Hematopoietic multipotent progenitor cell treated with erythropoietin and hydrocortisone succinate and interleukin-3 and kit ligand, for 17 days (in vitro differentiated cells): ENCODE measurements around the gene SPTLC3.

Experiments
- DNase-seq: peaks from one replicate; pipeline ENCODE4 v3.0.0-alpha.2; 2015; ENCODE audit warnings: low spot score

The SPTLC3 gene

GRCh38 chr20:13031751-13032150, 23.0 kb downstream of the SPTLC3 start:
- no peak for DNase-seq

DNA sequence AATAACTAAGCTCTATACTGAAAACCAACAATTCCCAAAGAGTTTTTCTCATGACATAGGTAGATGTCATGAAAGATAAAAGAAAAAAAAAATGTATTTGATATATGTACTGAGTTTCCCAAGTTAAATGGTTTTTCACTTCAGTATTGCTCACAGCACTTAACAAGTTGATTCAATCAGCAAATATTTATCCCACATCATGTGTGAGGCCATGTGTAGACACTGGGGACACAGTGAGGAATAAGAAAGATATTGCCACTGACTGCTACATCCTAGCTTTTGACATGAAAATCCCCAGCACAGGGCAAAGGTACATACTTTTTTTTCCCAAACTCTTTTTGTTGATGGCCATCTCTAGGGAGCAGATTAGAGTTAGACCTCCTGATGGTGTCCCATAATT, 25.3 kb downstream of the SPTLC3 start:
- no peak for DNase-seq

DNA sequence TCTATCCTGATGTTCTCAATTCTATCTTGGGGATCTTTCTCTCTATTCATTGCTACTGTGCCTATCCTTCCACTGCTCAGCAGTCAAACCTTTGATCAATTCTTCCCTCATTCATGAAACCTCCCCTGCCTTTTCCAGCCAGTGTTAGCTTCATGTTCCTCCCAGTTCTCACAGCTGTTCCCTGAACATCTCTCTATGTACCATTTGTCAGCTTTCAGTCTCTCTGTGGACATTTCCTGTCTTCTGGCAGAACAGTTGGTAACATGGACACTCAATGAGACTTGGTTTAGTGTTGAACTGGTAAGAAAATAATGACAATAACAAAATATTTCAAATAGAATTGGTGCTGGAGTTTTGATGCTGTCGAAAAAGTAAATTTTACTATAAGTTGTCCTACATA, 26.2 kb downstream of the SPTLC3 start:
- no peak for DNase-seq

DNA sequence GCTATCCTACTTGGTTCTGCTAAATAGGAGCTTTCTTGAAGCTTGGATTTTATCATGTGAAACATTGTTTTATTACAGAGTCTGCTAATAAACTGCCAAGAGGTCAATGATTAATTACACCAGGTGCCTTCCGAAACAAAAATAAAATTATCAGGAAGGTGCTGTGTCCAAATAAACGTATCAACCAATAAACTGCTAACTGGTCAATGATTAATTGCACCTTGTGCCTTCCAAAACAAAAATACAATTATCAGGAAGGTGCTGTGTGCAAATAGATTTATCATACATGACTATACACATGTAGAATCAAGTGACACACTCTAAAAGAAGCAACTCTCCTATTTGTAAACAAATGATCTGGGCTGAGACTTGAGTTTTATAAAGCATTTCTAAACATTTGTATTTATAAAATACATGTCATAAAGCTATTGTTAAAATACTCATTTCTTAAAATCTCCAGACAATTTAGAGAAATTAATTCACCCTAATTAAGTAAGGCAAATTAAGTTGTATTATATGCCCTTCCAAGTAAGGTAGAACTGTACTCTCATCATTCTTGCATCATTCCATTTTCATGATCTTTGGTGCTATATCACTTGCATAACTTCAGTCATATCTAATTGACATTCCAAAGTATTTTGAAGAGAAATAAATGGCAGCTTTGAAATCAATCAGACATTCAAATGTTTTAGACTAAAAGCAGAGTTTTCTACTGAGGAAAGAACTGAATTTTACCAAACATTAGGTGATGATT, 26.8 kb downstream of the SPTLC3 start:
- DNase-seq: no peak

DNA sequence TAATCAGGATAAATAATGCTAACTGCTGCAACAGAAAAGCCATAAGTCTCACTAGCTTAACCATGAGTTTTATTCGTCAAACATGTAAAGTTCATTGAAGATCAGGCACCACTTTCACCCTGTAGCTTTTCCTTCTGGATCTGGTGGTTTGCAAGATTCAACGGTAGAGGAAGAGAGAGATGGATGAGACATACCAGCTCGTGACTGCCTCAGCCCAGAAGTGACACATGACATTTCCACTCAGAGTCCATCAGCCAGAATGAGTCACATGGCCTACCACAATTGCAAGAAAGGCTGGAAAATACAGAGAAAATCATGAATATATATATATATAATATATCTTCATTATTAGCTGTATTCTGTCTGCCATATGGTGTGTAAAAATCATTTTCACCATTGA, 29.0 kb downstream of the SPTLC3 start:
- DNase-seq: no peak

DNA sequence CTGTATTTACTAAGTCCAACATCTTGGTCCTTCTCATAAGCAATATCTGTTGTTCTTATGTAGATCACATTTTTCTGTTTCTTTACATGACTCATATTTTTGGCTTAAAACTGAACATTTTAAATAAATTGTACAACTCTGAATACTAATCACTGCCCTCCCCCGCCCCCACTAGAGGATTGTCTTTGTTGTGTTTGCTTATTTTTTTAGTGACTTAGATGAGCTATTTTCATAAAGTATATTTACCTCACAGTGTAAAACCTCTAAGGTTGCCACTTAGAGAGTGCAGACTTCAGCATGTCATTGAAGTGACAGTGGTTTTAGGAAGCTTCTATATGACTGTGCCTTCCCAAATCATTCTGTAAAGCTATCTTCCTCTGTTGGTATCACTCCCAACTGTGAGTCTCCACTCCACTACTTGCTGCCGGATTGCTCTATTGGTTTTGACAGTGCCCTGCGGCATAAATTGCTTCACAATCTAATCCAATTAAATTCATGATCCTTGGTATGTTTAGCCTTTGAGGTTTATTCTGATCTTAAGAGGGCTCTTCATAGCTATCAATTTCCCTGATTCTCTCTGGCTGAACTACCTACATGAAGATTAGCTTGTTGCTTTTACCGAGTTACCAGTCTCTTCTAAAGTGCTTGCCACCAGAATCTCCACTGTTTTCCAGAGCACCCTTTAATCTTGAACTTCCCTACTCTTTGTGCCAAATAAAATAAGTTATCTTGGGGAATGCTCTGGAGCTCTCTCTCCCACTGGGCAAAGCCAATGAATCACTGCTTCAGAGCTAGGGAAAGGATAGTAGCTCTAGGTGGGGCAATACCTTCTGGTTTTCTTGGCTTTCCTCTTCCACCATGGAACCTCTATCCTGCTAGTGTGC, 33.0 kb downstream of the SPTLC3 start:
- no peak for DNase-seq

DNA sequence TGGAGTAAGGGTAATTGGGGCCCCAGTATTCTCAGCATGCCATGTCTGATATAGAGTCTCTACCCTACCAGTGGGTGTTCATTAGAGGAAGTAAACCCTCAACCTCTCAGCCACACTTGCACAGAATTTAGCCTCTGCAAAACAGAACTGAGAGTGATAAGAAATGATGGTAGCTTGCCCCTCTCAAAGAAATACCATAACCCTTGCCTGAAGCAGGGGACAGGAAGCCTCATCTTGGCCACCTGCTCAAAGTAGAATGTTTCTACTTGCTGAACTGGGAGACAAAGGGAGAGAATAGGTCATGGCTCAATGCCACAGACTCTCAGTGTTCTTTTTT, 33.7 kb downstream of the SPTLC3 start:
- no peak for DNase-seq

DNA sequence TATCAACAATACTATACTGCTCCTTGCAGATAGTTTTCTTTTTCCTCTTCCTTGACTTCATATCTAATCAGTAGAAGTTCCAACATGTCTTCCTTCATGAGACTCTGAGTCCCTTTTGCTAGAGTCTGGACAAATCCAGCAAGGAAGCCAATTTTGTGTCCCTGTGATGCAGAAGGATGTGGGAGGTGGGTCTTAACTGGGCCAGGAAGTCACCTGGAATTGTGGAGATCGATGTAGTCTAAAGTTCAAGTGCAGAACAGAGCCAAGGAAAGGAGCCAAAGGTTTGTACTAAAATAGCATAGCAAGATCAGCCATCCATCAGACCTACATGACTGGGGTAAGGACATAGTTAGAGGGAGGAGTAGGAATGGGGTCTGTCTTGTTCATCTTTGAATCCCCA, 37.6 kb downstream of the SPTLC3 start:
- no peak for DNase-seq

GRCh38 chr20:13054011-13054410, 45.2 kb downstream of the SPTLC3 start:
- DNase-seq: no peak

DNA sequence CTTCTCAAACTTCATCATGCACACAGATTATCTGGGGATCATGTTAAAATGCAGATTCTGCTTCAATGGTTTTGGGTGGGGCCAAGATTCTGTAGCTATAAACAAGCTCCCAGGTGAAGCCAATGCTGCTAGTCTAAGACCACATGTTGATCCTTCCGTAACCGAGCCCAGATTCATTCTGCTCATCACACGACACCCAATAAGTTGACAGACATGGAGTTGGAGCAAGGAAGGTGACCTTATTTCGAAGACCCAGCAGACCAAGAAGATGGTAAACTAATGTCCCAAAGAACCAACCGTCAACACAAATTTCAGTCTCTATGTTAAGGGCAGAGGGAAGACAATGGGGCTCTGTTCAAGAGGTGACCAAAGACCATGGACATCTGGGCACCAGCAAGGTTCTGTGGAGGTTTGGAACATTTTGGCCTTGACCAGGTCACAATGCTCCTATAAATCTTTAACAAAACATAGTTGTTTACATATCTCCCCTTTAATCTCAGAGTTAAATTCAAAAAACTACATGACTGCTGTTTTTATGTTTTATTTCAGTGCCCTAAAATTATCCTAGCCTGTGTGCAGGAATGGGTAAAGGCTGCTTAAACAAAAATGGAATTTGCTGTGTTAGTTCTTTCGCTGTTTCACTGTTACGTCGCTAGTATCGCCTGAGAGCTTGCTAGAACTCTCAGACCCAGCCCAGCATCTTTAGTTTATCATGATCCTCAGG, 50.1 kb downstream of the SPTLC3 start:
- no peak for DNase-seq

GRCh38 chr20:13059398-13060136, 50.8 kb downstream of the SPTLC3 start:
- no peak for DNase-seq

DNA sequence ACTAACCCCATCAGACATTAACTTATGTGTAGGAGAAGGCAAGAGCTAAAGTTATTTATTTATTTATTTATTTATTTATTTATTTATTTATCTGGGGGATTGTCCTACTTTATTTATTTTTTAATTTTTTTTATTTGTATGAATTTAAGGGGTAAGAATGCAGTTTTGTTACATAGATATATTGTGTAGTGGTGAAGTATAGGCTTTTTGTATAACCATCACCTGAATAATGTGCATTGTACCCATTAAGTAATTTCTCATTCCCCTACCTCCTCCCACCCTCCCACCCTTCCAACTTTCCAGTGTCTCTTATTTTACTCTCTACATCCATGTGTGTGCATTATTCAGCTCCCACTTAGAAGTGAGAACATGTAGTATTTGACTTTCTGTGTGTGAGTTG, 51.6 kb downstream of the SPTLC3 start:
- no peak for DNase-seq

DNA sequence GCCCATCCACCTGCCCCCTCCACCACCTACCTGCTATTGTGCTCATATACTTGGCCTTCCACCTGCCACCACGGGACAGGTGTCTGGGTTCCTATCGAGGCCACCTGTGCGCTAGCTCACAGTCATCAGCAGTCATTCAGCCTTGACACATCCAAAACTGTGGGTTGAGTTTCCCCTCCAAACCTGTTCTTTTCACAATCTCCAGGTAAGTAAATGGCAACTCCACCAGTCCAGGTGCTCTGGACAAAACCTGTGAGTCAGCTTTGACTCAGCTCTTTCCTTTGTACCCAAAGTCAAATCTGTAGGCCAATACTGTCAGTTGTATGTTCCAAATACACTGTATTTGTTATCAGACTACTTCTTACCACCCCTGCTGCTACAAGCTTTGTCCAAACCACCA, 52.6 kb downstream of the SPTLC3 start:
- DNase-seq: no peak

GRCh38 chr20:13062789-13063188, 54.0 kb downstream of the SPTLC3 start:
- DNase-seq: no peak

DNA sequence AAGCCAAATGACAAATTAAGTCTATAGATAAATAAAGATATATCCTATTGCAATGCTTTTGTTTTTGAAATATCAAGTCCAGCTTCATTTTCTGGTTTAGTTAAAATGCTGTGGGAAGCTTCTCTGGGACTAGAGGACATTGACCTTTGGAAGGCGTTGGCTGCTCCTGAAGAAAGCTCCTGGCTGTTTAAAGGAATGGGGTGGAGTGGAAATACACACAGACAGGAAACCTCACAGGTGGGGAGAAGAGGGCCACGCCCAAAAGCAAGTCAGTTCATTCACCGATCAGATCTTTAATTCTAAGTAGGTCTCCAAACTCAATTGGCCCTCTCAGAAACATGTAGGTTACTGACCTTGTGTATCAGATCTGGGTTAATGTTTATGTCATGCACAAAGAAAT, 59.6 kb downstream of the SPTLC3 start:
- no peak for DNase-seq

GRCh38 chr20:13081877-13082276, 73.1 kb downstream of the SPTLC3 start:
- no peak for DNase-seq

DNA sequence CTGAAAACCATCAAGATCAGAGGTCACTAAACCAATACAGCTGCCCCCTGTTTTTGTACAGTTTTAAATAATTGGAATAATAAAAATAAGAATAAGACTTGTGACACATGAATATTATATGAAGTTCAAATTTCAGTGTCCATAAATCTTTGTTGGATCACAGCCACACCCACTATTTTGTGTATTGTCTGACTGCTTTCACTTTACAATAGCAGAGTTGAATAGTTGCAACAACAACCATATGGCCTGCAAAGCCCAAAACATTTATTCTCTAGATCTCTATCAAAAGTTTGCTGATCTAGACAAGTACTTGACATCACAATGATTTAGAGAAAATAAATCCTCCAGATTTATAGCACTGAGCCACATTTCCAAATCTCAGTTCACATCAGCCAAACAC, 73.6 kb downstream of the SPTLC3 start:
- DNase-seq: no peak

GRCh38 chr20:13085275-13085674, 76.5 kb downstream of the SPTLC3 start:
- no peak for DNase-seq

GRCh38 chr20:13089950-13090469, 81.2 kb downstream of the SPTLC3 start:
- DNase-seq: no peak

DNA sequence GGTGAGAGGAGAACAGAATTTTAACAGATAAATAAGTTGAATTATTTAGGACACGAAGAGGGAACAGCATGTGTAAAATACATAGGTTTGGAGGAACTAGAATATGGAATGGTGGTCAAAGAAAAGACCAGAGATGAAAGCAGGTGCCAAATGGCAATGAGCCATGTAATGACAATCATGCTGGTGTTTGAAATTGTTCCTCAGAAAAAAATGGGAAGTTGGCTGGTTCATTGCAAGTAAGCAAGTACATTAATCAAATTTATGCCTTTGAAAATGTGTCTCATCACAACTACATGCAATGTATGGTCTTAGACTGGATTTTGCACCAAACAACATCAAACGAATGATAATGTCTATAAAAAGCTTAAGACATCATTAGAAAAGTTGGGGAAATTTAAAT, 83.3 kb downstream of the SPTLC3 start:
- DNase-seq: no peak

DNA sequence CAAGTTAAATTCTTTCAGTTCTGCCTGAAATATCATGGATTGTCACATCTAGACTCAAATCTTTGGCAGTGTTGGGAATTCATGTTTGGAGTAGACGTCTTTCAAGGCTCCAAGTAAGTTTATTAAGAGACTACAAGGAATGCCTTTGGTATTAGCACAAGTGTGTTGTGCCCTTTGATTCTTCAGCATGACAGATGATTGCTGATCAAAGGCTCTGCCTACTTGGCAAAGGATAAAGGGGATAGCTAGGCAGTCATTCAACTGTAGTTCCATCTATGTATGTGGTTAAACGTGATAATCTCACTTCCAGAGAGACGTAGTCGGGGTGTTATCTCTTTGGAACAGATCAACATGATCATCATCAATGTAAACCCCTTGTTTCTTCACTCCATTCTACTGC, 86.2 kb downstream of the SPTLC3 start:
- DNase-seq: no peak
